SK-N-SH (cell line): ENCODE results near the gene SEZ6L2. TPM values are rescaled to one million over a fixed set of nuclear protein-coding genes. Genes with fewer than 3 reads are reported as not detected.

ENCODE experiments used
- CTCF ChIA-PET: fragments of 300-600, 350-600 bp; formaldehyde crosslinking; extraction: SDS; loops from one replicate; lab custom pipeline; 2021; lab: Yijun Ruan, JAX
- POLR2A ChIA-PET: fragments of 350-600 bp; sonication (Branson Sonifier 250); formaldehyde crosslinking; extraction: SDS; loops from one replicate; lab custom pipeline; 2020; ENCODE audit warnings: antibody characterized with exemption, inconsistent platforms; lab: Yijun Ruan, JAX
- DNase-seq: peaks from one replicate; pipeline ENCODE4 v3.0.0; 2012
- H2AFZ ChIP-seq: fragments of 200-600 bp; sonication (generic); 2 replicates; pipeline ENCODE4 v1.8.1; 2016; ENCODE audit warnings: antibody characterized with exemption, mild to moderate bottlenecking, low read depth
- H3F3A ChIP-seq: fragments of 200-600 bp; sonication (generic); replicated peaks from 2 replicates; pipeline ENCODE3; 2016; ENCODE audit warnings: antibody characterized with exemption, mild to moderate bottlenecking; ENCODE audit not compliant: insufficient read depth
- H3K27ac ChIP-seq, 2 experiments: fragments of 200-500 bp in 1 of 2; fragments of 200-600 bp in 1 of 2; sonication (Bioruptor generic) in 1 of 2; sonication (generic), shearing (Covaris generic) in 1 of 2; 2 replicates each; pipeline versions ENCODE4 v1.5.1 to v1.6.1; 2014 to 2016; ENCODE audit warnings: low read depth in 2 of 2, inconsistent platforms in 1 of 2, low read length in 1 of 2, mild to moderate bottlenecking in 1 of 2, mixed read lengths in 1 of 2
- H3K27me3 ChIP-seq: fragments of 200-600 bp; sonication (generic), shearing (Covaris generic); 2 replicates; pipeline ENCODE4 v1.6.1; 2016; ENCODE audit warnings: mixed run types; ENCODE audit not compliant: insufficient read depth
- H3K36me3 ChIP-seq, 2 experiments: fragments of 200-500 bp in 1 of 2; fragments of 200-600 bp in 1 of 2; sonication (Bioruptor generic) in 1 of 2; sonication (generic) in 1 of 2; replicated peaks in 1 of 2; 2 replicates each; pipeline versions ENCODE3 to v1.5.1; 2014 to 2016; ENCODE audit warnings: low read length in 1 of 2, mild to moderate bottlenecking in 1 of 2; ENCODE audit not compliant: insufficient read depth in 2 of 2, control insufficient read depth in 1 of 2
- H3K4me1 ChIP-seq, 2 experiments: fragments of 200-500 bp in 1 of 2; fragments of 200-600 bp in 1 of 2; sonication (Bioruptor generic) in 1 of 2; sonication (generic), shearing (Covaris generic) in 1 of 2; 2 replicates each; pipeline versions ENCODE4 v1.5.1 to v1.6.1; 2014 to 2016; ENCODE audit warnings: low read depth in 1 of 2, low read length in 1 of 2, mixed run types in 1 of 2; ENCODE audit not compliant: insufficient read depth in 2 of 2, control insufficient read depth in 1 of 2
- H3K4me2 ChIP-seq: fragments of 200-600 bp; sonication (generic), shearing (Covaris generic); 2 replicates; pipeline ENCODE4 v1.6.1; 2017; ENCODE audit warnings: mixed run types
- H3K4me3 ChIP-seq, 2 experiments: fragments of 200-500 bp in 1 of 2; fragments of 200-600 bp in 1 of 2; sonication (Bioruptor generic) in 1 of 2; sonication (generic), shearing (Covaris generic) in 1 of 2; 2 replicates each; pipeline versions ENCODE4 v1.5.1 to v1.8.1; 2014 to 2016; ENCODE audit warnings: low read depth in 2 of 2, inconsistent platforms in 1 of 2, low read length in 1 of 2, mild to moderate bottlenecking in 1 of 2, mixed read lengths in 1 of 2, moderate library complexity in 1 of 2
- H3K79me2 ChIP-seq: fragments of 200-600 bp; sonication (generic); 2 replicates; pipeline ENCODE4 v1.8.1; 2017; ENCODE audit warnings: mild to moderate bottlenecking; ENCODE audit not compliant: insufficient read depth
- H3K9ac ChIP-seq: fragments of 200-600 bp; sonication (generic); 2 replicates; pipeline ENCODE4 v1.6.1; 2017; ENCODE audit warnings: mixed run types
- H3K9me2 ChIP-seq: fragments of 200-600 bp; sonication (generic); 2 replicates; pipeline ENCODE4 v1.6.1; 2017; ENCODE audit warnings: mixed run types
- H3K9me3 ChIP-seq: fragments of 200-600 bp; sonication (generic); 2 replicates; pipeline ENCODE4 v1.6.1; 2017; ENCODE audit warnings: mixed run types, mild to moderate bottlenecking, moderate library complexity
- H4K20me1 ChIP-seq: fragments of 200-600 bp; sonication (generic); 2 replicates; pipeline ENCODE4 v1.6.1; 2017; ENCODE audit warnings: mild to moderate bottlenecking, mixed run types; ENCODE audit not compliant: insufficient read depth
- CHD2 ChIP-seq: fragments of 150-350 bp; IDR thresholded peaks from 2 replicates; pipeline ENCODE4 v1.6.1; 2018; ENCODE audit warnings: low read length; ENCODE audit not compliant: partially characterized antibody
- FOXJ3 ChIP-seq: sonication (generic); formaldehyde crosslinking; IDR thresholded peaks from 2 replicates; pipeline ENCODE4 v1.5.1; 2020; ENCODE audit warnings: mild to moderate bottlenecking, missing genetic modification reagents
- MXI1 ChIP-seq: IDR thresholded peaks from 2 replicates; pipeline ENCODE4 v1.6.1; 2012; ENCODE audit warnings: mild to moderate bottlenecking, low read depth, low read length, improper control_type of control experiment
- POLR2AphosphoS5 ChIP-seq: IDR thresholded peaks from 2 replicates; pipeline ENCODE4 v1.6.1; 2012; ENCODE audit warnings: low read depth, low read length
- YY1 ChIP-seq: IDR thresholded peaks from 2 replicates; pipeline ENCODE4 v1.4.0; 2012; ENCODE audit warnings: low read depth, mild to moderate bottlenecking
- WGBS: methylation state at CpG from one replicate; pipeline ENCODE4 v1.1.6; 2017; ENCODE audit warnings: low lambda C conversion rate; 5-methylcytosine and 5-hydroxymethylcytosine counted together
- polyA plus RNA-seq, 3 experiments: library from polyadenylated mRNA; depleted of rRNA; stranded (reverse); fragments of >200 nt; gene quantifications; 2 replicates each; pipeline ENCODE4 v1.2.3, GENCODE V29; 2012
- TF ChIP-seq, protein P1 (sequence below): IDR thresholded peaks from 2 replicates; pipeline ENCODE4 v1.6.1; 2012; ENCODE audit warnings: mild to moderate bottlenecking, low read depth, low read length, moderate library complexity
- TF ChIP-seq, protein P2 (sequence below): IDR thresholded peaks from 2 replicates; pipeline ENCODE4 v1.4.0; 2012; ENCODE audit warnings: low read depth, borderline replicate concordance
- TF ChIP-seq, protein P3 (sequence below): IDR thresholded peaks from 2 replicates; pipeline ENCODE4 v1.4.0; 2012; ENCODE audit warnings: low read depth, borderline replicate concordance

Gene SEZ6L2
- polyA plus RNA-seq, 1 of the 3 experiments (the other 2 are of a cell fraction) = 59.8 TPM

GRCh38 chr16:29898804-29899515 is 390 bp downstream of the SEZ6L2 start:
- H3F3A ChIP-seq = peaks cover 15% of the 10 kb centered on the region
- peak overlapping the region; percentile 77 for H3K9ac ChIP-seq
- WGBS = under 1% methylated on average over 24 of the region's 25 CpGs
- H3K9me2 ChIP-seq = no peaks in the 10 kb centered on the region
- peak; percentile 92 for DNase-seq
- H3K27ac ChIP-seq = peak overlapping the region; percentile 85 to 94
- no peaks in the 10 kb centered on the region for H3K9me3 ChIP-seq
- H3K4me1 ChIP-seq = peaks cover 0 to 20% of the 10 kb centered on the region in 2 experiments; a peak in 1 of 4 replicates
- no peak for TF ChIP-seq YY1
- TF ChIP-seq MXI1 = no peak; the same call in 1 of the 2 replicates
- no peak for TF ChIP-seq FOXJ3 (CRISPR knock-in tag)
- 0 out of 2 replicates have a peak, but pooled peaks have one; percentile 59 for TF ChIP-seq POLR2AphosphoS5
- TF ChIP-seq, protein P1, sequence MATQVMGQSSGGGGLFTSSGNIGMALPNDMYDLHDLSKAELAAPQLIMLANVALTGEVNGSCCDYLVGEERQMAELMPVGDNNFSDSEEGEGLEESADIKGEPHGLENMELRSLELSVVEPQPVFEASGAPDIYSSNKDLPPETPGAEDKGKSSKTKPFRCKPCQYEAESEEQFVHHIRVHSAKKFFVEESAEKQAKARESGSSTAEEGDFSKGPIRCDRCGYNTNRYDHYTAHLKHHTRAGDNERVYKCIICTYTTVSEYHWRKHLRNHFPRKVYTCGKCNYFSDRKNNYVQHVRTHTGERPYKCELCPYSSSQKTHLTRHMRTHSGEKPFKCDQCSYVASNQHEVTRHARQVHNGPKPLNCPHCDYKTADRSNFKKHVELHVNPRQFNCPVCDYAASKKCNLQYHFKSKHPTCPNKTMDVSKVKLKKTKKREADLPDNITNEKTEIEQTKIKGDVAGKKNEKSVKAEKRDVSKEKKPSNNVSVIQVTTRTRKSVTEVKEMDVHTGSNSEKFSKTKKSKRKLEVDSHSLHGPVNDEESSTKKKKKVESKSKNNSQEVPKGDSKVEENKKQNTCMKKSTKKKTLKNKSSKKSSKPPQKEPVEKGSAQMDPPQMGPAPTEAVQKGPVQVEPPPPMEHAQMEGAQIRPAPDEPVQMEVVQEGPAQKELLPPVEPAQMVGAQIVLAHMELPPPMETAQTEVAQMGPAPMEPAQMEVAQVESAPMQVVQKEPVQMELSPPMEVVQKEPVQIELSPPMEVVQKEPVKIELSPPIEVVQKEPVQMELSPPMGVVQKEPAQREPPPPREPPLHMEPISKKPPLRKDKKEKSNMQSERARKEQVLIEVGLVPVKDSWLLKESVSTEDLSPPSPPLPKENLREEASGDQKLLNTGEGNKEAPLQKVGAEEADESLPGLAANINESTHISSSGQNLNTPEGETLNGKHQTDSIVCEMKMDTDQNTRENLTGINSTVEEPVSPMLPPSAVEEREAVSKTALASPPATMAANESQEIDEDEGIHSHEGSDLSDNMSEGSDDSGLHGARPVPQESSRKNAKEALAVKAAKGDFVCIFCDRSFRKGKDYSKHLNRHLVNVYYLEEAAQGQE = no peak
- TF ChIP-seq, protein P2, sequence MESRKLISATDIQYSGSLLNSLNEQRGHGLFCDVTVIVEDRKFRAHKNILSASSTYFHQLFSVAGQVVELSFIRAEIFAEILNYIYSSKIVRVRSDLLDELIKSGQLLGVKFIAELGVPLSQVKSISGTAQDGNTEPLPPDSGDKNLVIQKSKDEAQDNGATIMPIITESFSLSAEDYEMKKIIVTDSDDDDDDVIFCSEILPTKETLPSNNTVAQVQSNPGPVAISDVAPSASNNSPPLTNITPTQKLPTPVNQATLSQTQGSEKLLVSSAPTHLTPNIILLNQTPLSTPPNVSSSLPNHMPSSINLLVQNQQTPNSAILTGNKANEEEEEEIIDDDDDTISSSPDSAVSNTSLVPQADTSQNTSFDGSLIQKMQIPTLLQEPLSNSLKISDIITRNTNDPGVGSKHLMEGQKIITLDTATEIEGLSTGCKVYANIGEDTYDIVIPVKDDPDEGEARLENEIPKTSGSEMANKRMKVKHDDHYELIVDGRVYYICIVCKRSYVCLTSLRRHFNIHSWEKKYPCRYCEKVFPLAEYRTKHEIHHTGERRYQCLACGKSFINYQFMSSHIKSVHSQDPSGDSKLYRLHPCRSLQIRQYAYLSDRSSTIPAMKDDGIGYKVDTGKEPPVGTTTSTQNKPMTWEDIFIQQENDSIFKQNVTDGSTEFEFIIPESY = peak; percentile 75; the same call in 1 of the 2 replicates
- TF ChIP-seq, protein P3, sequence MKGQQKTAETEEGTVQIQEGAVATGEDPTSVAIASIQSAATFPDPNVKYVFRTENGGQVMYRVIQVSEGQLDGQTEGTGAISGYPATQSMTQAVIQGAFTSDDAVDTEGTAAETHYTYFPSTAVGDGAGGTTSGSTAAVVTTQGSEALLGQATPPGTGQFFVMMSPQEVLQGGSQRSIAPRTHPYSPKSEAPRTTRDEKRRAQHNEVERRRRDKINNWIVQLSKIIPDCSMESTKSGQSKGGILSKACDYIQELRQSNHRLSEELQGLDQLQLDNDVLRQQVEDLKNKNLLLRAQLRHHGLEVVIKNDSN = no peak
- peak; percentile 88 for TF ChIP-seq CHD2
- no peaks in the 10 kb centered on the region for H3K27me3 ChIP-seq
- H3K79me2 ChIP-seq = peaks cover 32% of the 10 kb centered on the region
- ChIA-PET POLR2A (interaction anchor here (0.5 to 3.2 kb wide), 10 partner anchors 12 to 1077 kb away, joined by 3 to 12 read pairs (median 3); partner anchors contain the start of genes HIRIP3, KIF22 and TAOK2), CTCF (interaction anchor here (0.7 to 3.3 kb wide), 11 partner anchors 8 to 161 kb away, joined by 3 to 14 read pairs (median 5); partner anchors contain the start of genes CDIPT, PAGR1, PRRT2 and TLCD3B)
- H3K4me3 ChIP-seq = peak overlapping the region; percentile 54 to 89
- peaks cover 4 to 5% of the 10 kb centered on the region in 2 experiments for H3K36me3 ChIP-seq
- 0 out of 2 replicates have a peak, but pooled peaks cover 3% of the 10 kb centered on the region for H4K20me1 ChIP-seq
- H2AFZ ChIP-seq = peak overlapping the region; percentile 79; the same call in 1 of the 2 replicates
- peak overlapping the region; percentile 100 for H3K4me2 ChIP-seq
